NB4 (cell line): ENCODE measurements around the gene PET100.

Source experiments
- MYC ChIP-seq: IDR thresholded peaks from 2 replicates; pipeline ENCODE4 v1.6.1; 2011; ENCODE audit warnings: low read depth, low read length
- POLR2A ChIP-seq: IDR thresholded peaks from 2 replicates; pipeline ENCODE4 v1.6.1; 2011; ENCODE audit warnings: mild to moderate bottlenecking; ENCODE audit not compliant: insufficient read length; ENCODE audit errors: extremely low read depth
- TF ChIP-seq, protein P1 (sequence below): IDR thresholded peaks from one replicate; pipeline ENCODE4 v1.5.1; 2012; ENCODE audit warnings: low read depth, low read length
- TF ChIP-seq, protein P2 (sequence below): IDR thresholded peaks from 2 replicates; pipeline ENCODE4 v1.6.1; 2011; ENCODE audit warnings: low read depth, low read length

DNA sequence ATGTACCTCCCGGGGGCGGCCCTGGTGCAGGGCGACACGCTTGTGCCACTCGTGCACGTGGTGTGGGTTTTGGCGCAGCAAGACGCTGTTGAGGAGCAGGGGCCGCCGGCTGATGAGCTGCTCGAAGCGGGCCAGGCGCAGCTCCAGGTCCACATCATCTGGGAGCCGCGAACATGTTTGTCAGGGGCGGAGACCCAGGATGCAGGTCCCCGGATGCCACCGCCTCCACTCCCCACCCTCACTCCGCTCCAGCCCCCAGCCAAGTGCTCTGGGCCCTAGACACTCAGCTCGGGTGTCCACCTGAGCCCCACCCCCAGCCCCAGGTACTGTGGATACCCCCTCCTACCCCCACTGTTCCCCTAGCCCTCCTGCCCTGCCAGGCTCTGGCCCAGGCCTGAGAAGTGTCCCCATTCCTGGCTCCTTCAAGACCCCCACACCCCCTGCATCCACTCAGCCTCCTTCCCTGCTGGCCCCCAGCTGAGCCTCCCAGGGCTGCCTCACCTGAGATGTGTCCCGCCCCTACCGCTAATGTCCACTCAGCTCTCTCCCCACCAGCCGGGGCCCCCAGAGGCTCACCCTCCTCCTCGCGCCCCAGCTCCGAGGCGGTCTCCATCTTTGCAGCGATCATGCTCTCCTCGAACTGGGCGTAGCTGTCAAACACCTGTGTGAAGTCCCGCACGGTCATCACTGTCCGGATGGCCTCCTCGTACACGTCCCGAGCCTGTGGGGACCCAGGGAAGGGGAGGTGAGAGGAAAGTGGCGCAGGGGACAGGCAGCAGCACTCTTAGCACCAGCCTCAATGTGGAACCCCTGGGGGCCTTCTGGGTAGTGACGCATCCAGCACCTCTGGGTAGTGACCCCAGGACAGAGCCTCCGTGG, 5.6 kb upstream of the PET100 start:
- TF ChIP-seq POLR2A (no peak), MYC (no peak)
- TF ChIP-seq, protein P1, sequence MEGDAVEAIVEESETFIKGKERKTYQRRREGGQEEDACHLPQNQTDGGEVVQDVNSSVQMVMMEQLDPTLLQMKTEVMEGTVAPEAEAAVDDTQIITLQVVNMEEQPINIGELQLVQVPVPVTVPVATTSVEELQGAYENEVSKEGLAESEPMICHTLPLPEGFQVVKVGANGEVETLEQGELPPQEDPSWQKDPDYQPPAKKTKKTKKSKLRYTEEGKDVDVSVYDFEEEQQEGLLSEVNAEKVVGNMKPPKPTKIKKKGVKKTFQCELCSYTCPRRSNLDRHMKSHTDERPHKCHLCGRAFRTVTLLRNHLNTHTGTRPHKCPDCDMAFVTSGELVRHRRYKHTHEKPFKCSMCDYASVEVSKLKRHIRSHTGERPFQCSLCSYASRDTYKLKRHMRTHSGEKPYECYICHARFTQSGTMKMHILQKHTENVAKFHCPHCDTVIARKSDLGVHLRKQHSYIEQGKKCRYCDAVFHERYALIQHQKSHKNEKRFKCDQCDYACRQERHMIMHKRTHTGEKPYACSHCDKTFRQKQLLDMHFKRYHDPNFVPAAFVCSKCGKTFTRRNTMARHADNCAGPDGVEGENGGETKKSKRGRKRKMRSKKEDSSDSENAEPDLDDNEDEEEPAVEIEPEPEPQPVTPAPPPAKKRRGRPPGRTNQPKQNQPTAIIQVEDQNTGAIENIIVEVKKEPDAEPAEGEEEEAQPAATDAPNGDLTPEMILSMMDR: no peak
- TF ChIP-seq, protein P2, sequence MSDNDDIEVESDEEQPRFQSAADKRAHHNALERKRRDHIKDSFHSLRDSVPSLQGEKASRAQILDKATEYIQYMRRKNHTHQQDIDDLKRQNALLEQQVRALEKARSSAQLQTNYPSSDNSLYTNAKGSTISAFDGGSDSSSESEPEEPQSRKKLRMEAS: no peak
